CD8-positive, alpha-beta memory T cell (primary cell): ENCODE measurements around the gene NRF1. TPM values are rescaled to one million over a fixed set of nuclear protein-coding genes. Genes with fewer than 3 reads are reported as not detected.

Experiments used
- CTCF ChIA-PET: fragments of 350-600 bp; sonication (Branson Sonifier 250); formaldehyde crosslinking; loops from one replicate; lab custom pipeline; 2021; ENCODE audit warnings: antibody characterized with exemption; lab: Charles Lee
- POLR2A ChIA-PET: fragments of 350-600 bp; sonication (Branson Sonifier 250); formaldehyde crosslinking; loops from one replicate; lab custom pipeline; 2021; ENCODE audit warnings: antibody characterized with exemption; lab: Charles Lee
- DNase-seq, 5 donors: peaks; one replicate each; pipeline versions ENCODE4 v3.0.0 to v3.0.0-alpha.2; 2020 to 2022; ENCODE audit warnings: mixed read lengths in 1 of 5
- H3K27ac ChIP-seq: one replicate; pipeline ENCODE4 v1.7.0; 2013; ENCODE audit warnings: low read depth, mild to moderate bottlenecking, low read length, moderate library complexity
- H3K27me3 ChIP-seq: 2 replicates; pipeline ENCODE4 v1.7.0; 2013; ENCODE audit warnings: low read length, mild to moderate bottlenecking; ENCODE audit not compliant: insufficient read depth, poor library complexity, severe bottlenecking
- H3K36me3 ChIP-seq: 2 replicates; pipeline ENCODE4 v1.7.0; 2013; ENCODE audit warnings: mild to moderate bottlenecking, low read length, moderate library complexity; ENCODE audit not compliant: insufficient read depth
- H3K4me1 ChIP-seq: 2 replicates; pipeline ENCODE4 v1.7.0; 2013; ENCODE audit warnings: mild to moderate bottlenecking, low read length, moderate library complexity; ENCODE audit not compliant: insufficient read depth
- H3K4me3 ChIP-seq: 2 replicates; pipeline ENCODE4 v1.7.0; 2013; ENCODE audit warnings: mild to moderate bottlenecking, low read length
- H3K9me3 ChIP-seq: 2 replicates; pipeline ENCODE4 v1.7.0; 2013; ENCODE audit warnings: mild to moderate bottlenecking, low read length
- H3K27ac Mint-ChIP-seq, 8 donors: one replicate each; pipeline ENCODE4 v1.8.0; 2020 to 2021; ENCODE audit warnings: mixed read lengths in 8 of 8, mild to moderate bottlenecking in 6 of 8, inconsistent platforms in 3 of 8, moderate library complexity in 3 of 8
- H3K27me3 Mint-ChIP-seq, 2 donors: one replicate each; pipeline ENCODE4 v1.8.0; 2020 to 2021; ENCODE audit warnings: mixed read lengths in 2 of 2, mild to moderate bottlenecking in 1 of 2, moderate library complexity in 1 of 2
- H3K36me3 Mint-ChIP-seq, 3 donors: one replicate each; pipeline ENCODE4 v1.8.0; 2020 to 2021; ENCODE audit warnings: mixed read lengths in 3 of 3, inconsistent platforms in 1 of 3, mild to moderate bottlenecking in 1 of 3
- H3K4me1 Mint-ChIP-seq, 3 donors: one replicate each; pipeline ENCODE4 v1.8.0; 2020 to 2021; ENCODE audit warnings: mixed read lengths in 3 of 3, inconsistent platforms in 1 of 3, mild to moderate bottlenecking in 1 of 3
- H3K4me3 Mint-ChIP-seq, 7 donors: one replicate each; pipeline ENCODE4 v1.8.0; 2020 to 2021; ENCODE audit warnings: mixed read lengths in 7 of 7, mild to moderate bottlenecking in 6 of 7, moderate library complexity in 4 of 7, inconsistent platforms in 2 of 7
- H3K9me3 Mint-ChIP-seq, 5 donors: one replicate each; pipeline ENCODE4 v1.8.0; 2020 to 2022; ENCODE audit warnings: mixed read lengths in 5 of 5, mild to moderate bottlenecking in 3 of 5, moderate library complexity in 2 of 5, inconsistent platforms in 1 of 5
- polyA plus RNA-seq: library from polyadenylated mRNA; unstranded; fragments of 300-500 nt; fragmentation: Illumina TruSeq; gene quantifications from one replicate; pipeline ENCODE4 v1.2.3, GENCODE V29; 2021
- total RNA-seq, 2 experiments: library from RNA; stranded (reverse); gene quantifications; one replicate each; pipeline ENCODE4 v1.2.3, GENCODE V29; 2021

NRF1 gene
- total and polyA plus RNA-seq, 3 experiments from 2014 or later: 22.6 to 23.7 (median 23.3) TPM

DNA sequence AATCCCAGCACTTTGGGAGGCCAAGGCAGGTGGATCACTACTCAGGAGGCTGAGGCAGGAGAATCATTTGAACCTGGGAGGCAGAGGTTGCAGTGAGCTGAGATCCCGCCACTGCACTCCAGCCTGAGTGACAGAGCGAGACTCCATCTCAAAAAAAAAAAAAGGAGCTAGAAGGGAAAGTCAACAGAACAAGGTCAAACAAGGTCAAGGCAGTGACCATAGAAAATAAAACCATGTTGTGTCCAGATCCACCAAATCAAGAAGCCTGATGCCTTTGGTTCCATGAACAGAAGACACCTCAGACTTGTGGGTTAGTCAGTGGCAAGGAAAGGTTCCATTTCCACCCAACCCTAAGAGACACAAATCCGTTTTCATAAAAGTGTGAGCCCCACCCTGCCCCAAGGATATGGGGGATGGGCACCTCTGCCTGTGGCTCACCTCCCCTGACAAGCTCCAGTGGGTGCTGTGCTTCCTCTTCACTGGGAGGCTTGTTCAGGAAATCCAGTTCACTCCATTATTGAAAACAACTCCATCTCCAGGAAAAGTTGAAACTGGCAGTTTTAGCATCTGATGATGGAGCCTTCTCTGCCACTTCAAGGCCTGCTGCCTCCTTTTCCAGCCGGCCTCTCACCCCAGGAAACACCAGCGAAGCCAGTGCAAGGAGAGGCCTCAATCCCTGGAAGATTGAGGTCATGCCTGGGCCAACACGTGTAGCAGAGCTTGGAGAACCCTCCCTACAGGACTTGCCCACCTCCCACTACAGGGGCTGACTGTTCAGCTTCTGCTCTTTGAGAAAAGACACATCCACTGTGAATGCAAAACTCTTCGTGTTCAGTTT, 152.9 kb downstream of the NRF1 start:
- Histone ChIP-seq H3K9me3 (no peaks in the 10 kb centered on the region), H3K4me1 (no peaks in the 10 kb centered on the region), H3K27ac (no peak overlapping the region), H3K4me3 (no peak overlapping the region), H3K36me3 (no peaks in the 10 kb centered on the region), H3K27me3 (no peaks in the 10 kb centered on the region)
- Mint-ChIP-seq H3K36me3 (no peaks in the 10 kb centered on the region), H3K4me1 (peaks cover 0 to 13% (median 5%) of the 10 kb centered on the region in 3 donors), H3K9me3 (no peaks in the 10 kb centered on the region), H3K27ac (no peak overlapping the region), H3K4me3 (no peak overlapping the region), H3K27me3 (no peaks in the 10 kb centered on the region)
- ChIA-PET CTCF (no interaction called here), POLR2A (interaction anchor here (0.5 kb wide), 1 partner anchor 21 kb away, joined by 3 read pairs; no protein-coding TSS in a partner anchor)
- no peak for DNase-seq

GRCh38 chr7:129765352-129765751, 153.8 kb downstream of the NRF1 start:
- Mint-ChIP-seq H3K27ac (peak overlapping the region in 1 of 8 donors; percentile 25), H3K27me3 (no peaks in the 10 kb centered on the region), H3K4me1 (peaks cover 0 to 13% (median 5%) of the 10 kb centered on the region in 3 donors), H3K36me3 (no peaks in the 10 kb centered on the region), H3K9me3 (no peaks in the 10 kb centered on the region), H3K4me3 (no peak overlapping the region)
- no peak overlapping the region for H3K4me3 ChIP-seq
- no peaks in the 10 kb centered on the region for H3K4me1 ChIP-seq
- ChIA-PET CTCF (no interaction called here), POLR2A (interaction anchor here (0.5 kb wide), 1 partner anchor 20 kb away, joined by 3 read pairs; no protein-coding TSS in a partner anchor)
- no peaks in the 10 kb centered on the region for H3K9me3 ChIP-seq
- no peaks in the 10 kb centered on the region for H3K36me3 ChIP-seq
- DNase-seq: no peak
- no peaks in the 10 kb centered on the region for H3K27me3 ChIP-seq
- H3K27ac ChIP-seq: no peak overlapping the region

DNA sequence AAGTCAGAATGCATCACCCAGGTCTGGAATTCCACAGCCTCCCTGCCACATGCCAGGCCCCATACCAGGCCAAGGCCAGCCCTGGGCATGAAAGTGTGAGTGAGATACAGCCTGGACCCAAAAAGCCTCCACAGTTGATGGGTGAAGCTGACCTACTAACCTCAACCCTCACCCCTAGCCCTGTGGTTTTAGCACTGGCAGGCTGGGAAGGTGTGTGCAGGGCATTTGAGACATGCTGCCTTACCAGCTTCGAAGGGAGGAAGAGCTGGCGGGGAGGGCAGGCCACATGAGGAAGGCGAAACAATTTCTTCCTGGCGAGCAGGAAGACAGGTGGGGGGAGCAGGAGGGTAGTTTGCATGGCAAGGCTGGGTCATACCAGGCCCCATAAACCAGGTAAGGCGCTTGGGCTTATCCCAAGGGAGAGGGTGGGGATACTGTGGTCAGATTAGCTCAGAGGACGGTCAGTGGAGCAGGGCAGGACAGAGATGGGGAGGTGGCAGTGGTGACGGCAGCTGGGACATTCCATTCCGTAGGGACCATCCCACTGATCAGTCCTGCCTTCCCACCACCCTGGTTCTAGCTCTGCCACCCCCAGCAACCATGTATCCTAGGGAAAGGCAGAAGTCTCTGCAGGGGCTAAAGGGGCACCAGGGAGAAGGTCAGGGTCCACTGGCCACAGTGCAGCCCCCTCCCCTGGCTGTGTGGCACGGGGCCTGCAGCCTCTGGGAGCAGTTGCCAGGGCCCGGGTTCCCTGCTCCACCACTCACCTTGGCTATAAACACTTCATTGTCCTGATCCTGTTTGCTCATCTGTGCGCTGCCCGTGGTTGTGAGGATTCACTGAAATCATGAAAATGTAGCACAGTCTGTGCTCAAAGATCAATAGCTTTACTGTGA, 155.8 kb downstream of the NRF1 start:
- CTCF ChIA-PET: no interaction called here

GRCh38 chr7:129768614-129769399, 157.3 kb downstream of the NRF1 start:
- Histone ChIP-seq H3K9me3 (no peaks in the 10 kb centered on the region), H3K4me1 (no peaks in the 10 kb centered on the region), H3K36me3 (no peaks in the 10 kb centered on the region), H3K27ac (peak overlapping the region; percentile 78), H3K4me3 (no peak overlapping the region), H3K27me3 (no peaks in the 10 kb centered on the region)
- Mint-ChIP-seq H3K36me3 (no peaks in the 10 kb centered on the region), H3K27me3 (peaks cover 3 to 4% of the 10 kb centered on the region in 2 donors), H3K4me3 (no peak overlapping the region), H3K4me1 (peaks cover 0 to 13% (median 5%) of the 10 kb centered on the region in 3 donors), H3K27ac (peak overlapping the region in 1 of 8 donors; percentile 51), H3K9me3 (no peaks in the 10 kb centered on the region)
- ChIA-PET CTCF (no interaction called here), POLR2A (interaction anchor here (0.5 kb wide), 1 partner anchor 236 kb away, joined by 3 read pairs; no protein-coding TSS in a partner anchor)
- DNase-seq: no peak

More for the DNA sequence above, 155.8 kb downstream of the NRF1 start:
- no peaks in the 10 kb centered on the region for H3K36me3 ChIP-seq
- no peak overlapping the region for H3K4me3 ChIP-seq
- peak in 1 of 5 donors; percentile 18 for DNase-seq
- no peaks in the 10 kb centered on the region for H3K36me3 Mint-ChIP-seq
- H3K27me3 Mint-ChIP-seq: peaks cover 0 to 4% of the 10 kb centered on the region in 2 donors
- POLR2A ChIA-PET: no interaction called here
- H3K9me3 Mint-ChIP-seq: no peaks in the 10 kb centered on the region
- H3K27ac ChIP-seq: peak overlapping the region; percentile 78
- H3K4me1 Mint-ChIP-seq: peaks cover 0 to 13% (median 5%) of the 10 kb centered on the region in 3 donors
- no peaks in the 10 kb centered on the region for H3K27me3 ChIP-seq
- peak overlapping the region in 1 of 8 donors; percentile 72 for H3K27ac Mint-ChIP-seq
- H3K9me3 ChIP-seq: no peaks in the 10 kb centered on the region
- H3K4me3 Mint-ChIP-seq: peak overlapping the region in 2 of 7 donors; percentile 41 to 61
- no peaks in the 10 kb centered on the region for H3K4me1 ChIP-seq

GRCh38 chr7:129769400-129769774, 157.9 kb downstream of the NRF1 start:
- DNase-seq: no peak
- no peak overlapping the region for H3K4me3 ChIP-seq
- Mint-ChIP-seq H3K4me1 (peaks cover 0 to 13% (median 5%) of the 10 kb centered on the region in 3 donors), H3K9me3 (no peaks in the 10 kb centered on the region), H3K36me3 (no peaks in the 10 kb centered on the region), H3K27me3 (peaks cover 4% of the 10 kb centered on the region in 2 donors), H3K4me3 (peak overlapping the region in 1 of 7 donors; percentile 29), H3K27ac (no peak overlapping the region)
- no peaks in the 10 kb centered on the region for H3K9me3 ChIP-seq
- POLR2A ChIA-PET: interaction anchor here (0.5 kb wide), 1 partner anchor 235 kb away, joined by 3 read pairs; no protein-coding TSS in a partner anchor
- H3K27ac ChIP-seq: peak overlapping the region; percentile 78
- H3K4me1 ChIP-seq: no peaks in the 10 kb centered on the region
- CTCF ChIA-PET: no interaction called here
- H3K27me3 ChIP-seq: no peaks in the 10 kb centered on the region
- H3K36me3 ChIP-seq: no peaks in the 10 kb centered on the region

DNA sequence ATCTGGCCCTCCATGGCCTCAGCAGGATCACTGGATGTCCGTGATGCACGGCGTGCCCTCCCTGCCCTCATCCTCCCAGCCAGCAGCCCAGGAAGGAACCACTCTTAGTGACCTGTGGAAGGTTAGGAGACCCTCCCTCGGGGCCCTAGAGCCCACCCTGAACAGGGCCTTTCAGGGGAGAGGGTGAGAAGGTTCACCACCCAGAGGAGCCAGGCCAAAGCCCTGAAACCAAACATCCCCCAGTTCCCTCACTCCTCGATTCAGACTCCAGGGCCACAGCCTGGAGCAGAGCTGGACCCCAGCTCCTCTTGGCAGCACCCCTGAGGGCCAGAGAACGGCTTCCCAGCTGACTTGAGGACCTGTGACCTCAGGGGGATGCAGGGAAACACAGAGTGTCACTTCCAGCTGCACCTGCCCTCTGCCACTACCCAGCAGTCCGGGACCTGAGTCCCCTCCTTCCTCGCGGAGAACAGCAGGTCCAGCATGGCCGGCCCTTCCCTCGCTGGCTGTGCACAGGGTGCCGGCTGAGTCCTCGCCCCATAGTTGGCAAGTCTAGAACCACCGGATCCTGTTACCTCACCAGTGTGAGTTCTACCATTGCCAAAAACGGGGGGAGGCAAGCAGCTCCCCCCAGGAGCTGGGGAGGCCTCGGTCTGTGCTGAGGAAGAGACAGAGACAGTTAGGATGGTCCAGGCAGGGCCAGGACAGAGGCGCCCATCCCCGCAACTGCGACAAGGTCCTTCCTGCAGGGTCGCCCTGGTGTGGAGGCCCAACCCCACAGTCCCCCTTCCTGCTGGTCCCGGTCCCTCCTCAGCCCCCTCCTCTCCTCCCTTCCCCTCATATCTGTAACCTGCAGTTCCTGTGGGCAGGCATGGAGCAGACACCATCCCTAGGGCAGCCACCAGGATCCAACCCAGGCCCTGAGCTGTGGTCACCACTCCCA, 158.6 kb downstream of the NRF1 start:
- Mint-ChIP-seq H3K9me3 (no peaks in the 10 kb centered on the region), H3K36me3 (no peaks in the 10 kb centered on the region), H3K4me3 (no peak overlapping the region), H3K4me1 (peaks cover 0 to 10% (median 5%) of the 10 kb centered on the region in 3 donors), H3K27me3 (peaks cover 4% of the 10 kb centered on the region in 2 donors), H3K27ac (no peak overlapping the region)
- Histone ChIP-seq H3K36me3 (no peaks in the 10 kb centered on the region), H3K27ac (no peak overlapping the region), H3K9me3 (no peaks in the 10 kb centered on the region), H3K4me3 (no peak overlapping the region), H3K4me1 (no peaks in the 10 kb centered on the region), H3K27me3 (no peaks in the 10 kb centered on the region)
- ChIA-PET CTCF (no interaction called here), POLR2A (no interaction called here)
- DNase-seq: no peak
